ENCODE measurements around the gene ENDOD1. TPM values are rescaled to one million over a fixed set of nuclear protein-coding genes. Genes with fewer than 3 reads are reported as not detected.

The ENDOD1 gene
- total and polyA plus RNA-seq, 9 donors: 18.9 to 60.8 (median 34.3) TPM

- H3K27ac ChIP-seq: no peak overlapping the region
- DNase-seq: no peak
- H3K36me3 ChIP-seq: no peaks in the 10 kb centered on the region
- H3K27me3 ChIP-seq: no peaks in the 10 kb centered on the region
- intact Hi-C loops (cut with DNase I): loop anchor here in 2 of 4 donors (10.0 kb wide), 1 partner anchor 52 kb away; no protein-coding TSS in a partner anchor
- 57 to 58% (median 57%) methylated on average over 5 of the region's 5 CpGs for WGBS, 3 donors
- TF ChIP-seq POLR2A (IDR thresholded peaks at IDR 0.05) (no peak), EP300 (IDR thresholded peaks at IDR 0.05) (no peak), CTCF (IDR thresholded peaks at IDR 0.05) (no peak)
- no peaks in the 10 kb centered on the region for H3K9me3 ChIP-seq
- peaks cover 4% of the 10 kb centered on the region for H3K4me1 ChIP-seq (ENCODE audit: insufficient read depth)
- H3K4me3 ChIP-seq: no peak overlapping the region
These were observed 3.1 kb downstream of the ENDOD1 start for GRCh38 chr11:95092549-95093324.

DNA sequence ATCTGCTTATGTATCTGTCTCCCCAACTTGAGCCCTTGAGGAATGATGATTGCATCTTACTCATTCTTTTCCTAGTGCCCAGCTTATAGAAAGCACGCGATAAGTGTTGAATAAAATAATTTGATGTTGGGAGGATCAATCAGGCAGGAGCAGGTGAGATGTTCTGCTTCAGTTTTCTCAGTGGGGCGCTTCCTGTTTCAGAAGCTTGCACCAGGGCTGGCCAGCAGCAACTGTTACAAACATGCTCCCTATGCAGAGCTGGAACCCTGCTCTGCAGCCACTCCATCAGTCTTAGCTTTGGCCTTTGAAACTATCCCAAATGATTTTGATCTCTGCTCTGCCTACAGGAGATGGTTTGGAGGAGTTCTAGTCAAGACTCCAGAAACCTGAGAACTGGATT, 3.9 kb downstream of the ENDOD1 start:
- H3K4me3 ChIP-seq: no peak overlapping the region
- H3K9me3 ChIP-seq: no peaks in the 10 kb centered on the region
- WGBS, 3 donors: 94 to 98% (median 97%) methylated on average over 3 of the region's 3 CpGs
- no peaks in the 10 kb centered on the region for H3K27me3 ChIP-seq
- no peak overlapping the region for H3K27ac ChIP-seq
- DNase-seq: no peak
- TF ChIP-seq POLR2A (IDR thresholded peaks at IDR 0.05) (no peak), EP300 (IDR thresholded peaks at IDR 0.05) (no peak), CTCF (IDR thresholded peaks at IDR 0.05) (no peak)
- H3K4me1 ChIP-seq (ENCODE audit: insufficient read depth): peaks cover 4% of the 10 kb centered on the region
- intact Hi-C loops (cut with DNase I): loop anchor here in 2 of 4 donors (10.0 kb wide), 1 partner anchor 51 kb away; no protein-coding TSS in a partner anchor
- H3K36me3 ChIP-seq: no peaks in the 10 kb centered on the region

DNA sequence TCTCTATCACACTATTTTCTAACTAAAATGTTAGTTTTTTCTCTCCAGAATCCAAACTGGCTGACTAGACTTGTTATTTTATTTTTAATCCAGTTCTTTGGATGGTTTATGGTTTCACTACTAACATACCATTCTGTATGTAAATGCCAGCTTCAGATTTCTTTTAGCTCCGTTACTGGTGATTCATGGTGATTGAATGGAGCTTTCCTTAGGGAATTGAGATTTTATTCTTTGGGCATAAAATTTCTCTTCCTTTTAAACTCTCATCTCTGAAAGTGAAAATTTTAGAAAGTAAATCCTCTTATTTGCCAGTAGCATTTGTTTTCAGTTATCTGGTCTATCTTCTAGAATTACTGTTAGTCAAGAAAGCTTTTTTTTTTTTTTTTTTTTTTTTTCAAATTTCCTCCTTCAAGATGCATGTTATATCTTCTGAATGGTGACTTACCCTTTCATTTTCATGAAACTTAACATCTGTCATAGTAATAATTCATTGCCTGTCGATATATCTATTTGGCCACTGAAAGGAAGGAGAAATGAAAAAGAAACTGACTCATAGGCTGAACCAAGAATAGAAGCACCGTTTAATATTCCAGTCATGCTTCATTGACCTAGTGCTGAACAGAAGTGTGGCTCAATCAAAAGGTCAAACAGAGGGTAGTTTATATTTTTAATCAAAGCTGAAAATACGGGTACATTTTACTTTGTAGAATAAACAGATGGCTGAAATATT, 6.4 kb downstream of the ENDOD1 start:
- DNase-seq: no peak
- intact Hi-C loops (cut with DNase I): loop anchor here in 2 of 4 donors (10.0 kb wide), 1 partner anchor 49 kb away; no protein-coding TSS in a partner anchor
- Histone ChIP-seq H3K9me3 (no peaks in the 10 kb centered on the region), H3K27me3 (no peaks in the 10 kb centered on the region), H3K27ac (no peak overlapping the region), H3K4me1 (ENCODE audit: insufficient read depth) (peaks cover 3% of the 10 kb centered on the region), H3K4me3 (no peak overlapping the region), H3K36me3 (no peaks in the 10 kb centered on the region)
- WGBS, 3 donors: 52 to 60% (median 55%) methylated on average over 4 of the region's 4 CpGs
- no peak for TF ChIP-seq CTCF (IDR thresholded peaks at IDR 0.05)
- no peak for TF ChIP-seq EP300 (IDR thresholded peaks at IDR 0.05)
- no peak for TF ChIP-seq POLR2A (IDR thresholded peaks at IDR 0.05)

DNA sequence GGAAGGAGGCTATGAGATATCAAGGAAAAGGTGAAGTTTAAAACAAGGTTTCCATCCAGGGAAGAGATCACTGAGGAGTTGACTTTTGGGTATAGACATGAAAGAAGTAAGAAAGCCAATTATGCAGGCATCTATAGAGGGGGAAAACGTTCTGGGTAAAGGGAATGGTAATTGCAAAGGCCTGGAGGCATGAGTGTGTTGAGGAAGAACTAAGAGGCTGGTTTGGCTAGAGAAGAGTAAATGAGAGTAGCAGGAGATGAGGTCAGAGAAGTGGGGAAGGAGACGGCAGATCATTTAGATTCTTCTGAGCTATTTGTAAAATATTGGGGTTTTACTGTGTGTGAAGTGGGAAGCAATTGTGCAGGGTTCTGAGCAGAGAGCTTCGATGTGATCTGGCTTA, 7.6 kb downstream of the ENDOD1 start:
- Histone ChIP-seq H3K36me3 (no peaks in the 10 kb centered on the region), H3K27ac (no peak overlapping the region)

More for the DNA sequence above, 7.6 kb downstream of the ENDOD1 start:
- H3K9me3 ChIP-seq: no peaks in the 10 kb centered on the region
- H3K4me3 ChIP-seq: no peak overlapping the region
- H3K27me3 ChIP-seq: no peaks in the 10 kb centered on the region
- DNase-seq: no peak
- intact Hi-C loops (cut with DNase I): loop anchor here in 2 of 4 donors (10.0 kb wide), 1 partner anchor 48 kb away; no protein-coding TSS in a partner anchor
- TF ChIP-seq EP300 (IDR thresholded peaks at IDR 0.05): no peak
- no peak for TF ChIP-seq CTCF (IDR thresholded peaks at IDR 0.05)
- no peak for TF ChIP-seq POLR2A (IDR thresholded peaks at IDR 0.05)
- 73 to 80% (median 78%) methylated on average over 3 of the region's 3 CpGs for WGBS, 3 donors
- H3K4me1 ChIP-seq (ENCODE audit: insufficient read depth): peaks cover 4% of the 10 kb centered on the region
